IMR-90 (cell line): ENCODE data around the gene HMX1. TPM values are rescaled to one million over a fixed set of nuclear protein-coding genes. Genes with fewer than 3 reads are reported as not detected.

Experiments used
- ATAC-seq: fragments of 200-7000 bp; cut with Tn5 transposase; 2 replicates; pipeline ENCODE4 v1.9.1; 2020; ENCODE audit warnings: low read depth, mild to moderate bottlenecking, moderate library complexity
- BruUV-seq: library from RNA; stranded (reverse); fragments of 400-500 nt; replicated peaks from 2 replicates; lab custom pipeline; 2021; lab: Mats Ljungman, UMichigan
- CTCF ChIA-PET: fragments of 300-600 bp; formaldehyde crosslinking; extraction: SDS; loops from one replicate; lab custom pipeline; 2021; ENCODE audit warnings: antibody characterized with exemption; lab: Yijun Ruan, JAX
- POLR2A ChIA-PET: fragments of 300-600 bp; sonication (Branson Sonifier 250); formaldehyde crosslinking; loops from one replicate; lab custom pipeline; 2022; ENCODE audit warnings: antibody characterized with exemption; ENCODE audit not compliant: unreplicated experiment; lab: Charles Lee
- DNase-seq: peaks from one replicate; pipeline ENCODE4 v3.0.0; 2013
- H2AFZ ChIP-seq: replicated peaks from 2 replicates; pipeline ENCODE3; 2013; ENCODE audit warnings: low read length, mild to moderate bottlenecking; ENCODE audit not compliant: poor library complexity
- H2AK5ac ChIP-seq: 2 replicates; pipeline ENCODE4 v1.6.1; 2013; ENCODE audit warnings: low read depth, low read length, inconsistent platforms
- H2AK9ac ChIP-seq: replicated peaks from 2 replicates; pipeline ENCODE3; 2013; ENCODE audit warnings: mild to moderate bottlenecking, low read depth, low read length, moderate library complexity; ENCODE audit not compliant: poor library complexity
- H2BK120ac ChIP-seq: 2 replicates; pipeline ENCODE4 v1.6.1; 2013; ENCODE audit warnings: low read depth, low read length, inconsistent platforms
- H2BK15ac ChIP-seq: 3 replicates; pipeline ENCODE4 v1.6.1; 2013; ENCODE audit warnings: low read depth, low read length, inconsistent platforms
- H2BK20ac ChIP-seq: 2 replicates; pipeline ENCODE4 v1.6.1; 2013; ENCODE audit warnings: low read depth, mild to moderate bottlenecking, inconsistent platforms, low read length, moderate library complexity
- H2BK5ac ChIP-seq: 2 replicates; pipeline ENCODE4 v1.6.1; 2013; ENCODE audit warnings: mild to moderate bottlenecking, low read depth, low read length, inconsistent platforms; ENCODE audit not compliant: poor library complexity, severe bottlenecking
- H3K14ac ChIP-seq: replicated peaks from 2 replicates; pipeline ENCODE4 v1.6.1; 2013; ENCODE audit warnings: low read depth, low read length, inconsistent platforms
- H3K18ac ChIP-seq: 2 replicates; pipeline ENCODE4 v1.6.1; 2013; ENCODE audit warnings: low read depth, low read length, control low read depth
- H3K23ac ChIP-seq: 2 replicates; pipeline ENCODE4 v1.6.1; 2013; ENCODE audit warnings: low read depth, low read length, inconsistent platforms
- H3K27ac ChIP-seq: 2 replicates; pipeline ENCODE4 v1.5.1; 2013; ENCODE audit warnings: mild to moderate bottlenecking, control low read depth, low read length; ENCODE audit not compliant: insufficient read depth
- H3K27me3 ChIP-seq: 2 replicates; pipeline ENCODE4 v1.6.1; 2013; ENCODE audit warnings: low read length; ENCODE audit not compliant: control insufficient read depth, insufficient read depth
- H3K36me3 ChIP-seq: 2 replicates; pipeline ENCODE4 v1.6.1; 2013; ENCODE audit warnings: low read length, mixed read lengths; ENCODE audit not compliant: control insufficient read depth, insufficient read depth
- H3K4ac ChIP-seq: 2 replicates; pipeline ENCODE4 v1.6.1; 2013; ENCODE audit warnings: low read depth, low read length, inconsistent platforms
- H3K4me1 ChIP-seq: 2 replicates; pipeline ENCODE4 v1.6.1; 2013; ENCODE audit warnings: low read length, mixed read lengths; ENCODE audit not compliant: control insufficient read depth, insufficient read depth
- H3K4me2 ChIP-seq: 2 replicates; pipeline ENCODE4 v1.6.1; 2013; ENCODE audit warnings: low read depth, mild to moderate bottlenecking, control low read depth, low read length, moderate library complexity
- H3K4me3 ChIP-seq: 2 replicates; pipeline ENCODE4 v1.5.1; 2013; ENCODE audit warnings: low read depth, mild to moderate bottlenecking, control low read depth, low read length, moderate library complexity; ENCODE audit not compliant: insufficient read depth
- H3K56ac ChIP-seq: 2 replicates; pipeline ENCODE4 v1.6.1; 2013; ENCODE audit warnings: low read length, inconsistent platforms; ENCODE audit not compliant: insufficient read depth; ENCODE audit errors: extremely low read depth
- H3K79me1 ChIP-seq, 2 experiments: 2 replicates each; pipeline ENCODE4 v1.6.1; 2013; ENCODE audit warnings: low read length in 2 of 2, inconsistent platforms in 1 of 2, low read depth in 1 of 2
- H3K9ac ChIP-seq: 2 replicates; pipeline ENCODE4 v1.6.1; 2013; ENCODE audit warnings: low read depth, low read length, control low read depth
- H3K9me1 ChIP-seq: 2 replicates; pipeline ENCODE4 v1.6.1; 2013; ENCODE audit warnings: low read length, inconsistent platforms; ENCODE audit not compliant: insufficient read depth
- H3K9me3 ChIP-seq: 2 replicates; pipeline ENCODE4 v1.6.1; 2013; ENCODE audit warnings: low read length; ENCODE audit not compliant: control insufficient read depth, insufficient read depth
- H4K20me1 ChIP-seq: 2 replicates; pipeline ENCODE4 v1.6.1; 2013; ENCODE audit warnings: low read length, inconsistent platforms; ENCODE audit not compliant: insufficient read depth
- H4K5ac ChIP-seq: 2 replicates; pipeline ENCODE4 v1.6.1; 2013; ENCODE audit warnings: mild to moderate bottlenecking, low read depth, low read length, control low read depth
- H4K8ac ChIP-seq, 2 experiments: 2 replicates each; pipeline ENCODE4 v1.6.1; 2013; ENCODE audit warnings: low read depth in 2 of 2, low read length in 2 of 2, control low read depth in 1 of 2, inconsistent platforms in 1 of 2
- H4K91ac ChIP-seq: 2 replicates; pipeline ENCODE4 v1.6.1; 2013; ENCODE audit warnings: low read depth, low read length, inconsistent platforms; ENCODE audit not compliant: insufficient read depth
- BHLHE40 ChIP-seq: fragments of 150-350 bp; IDR thresholded peaks from 2 replicates; pipeline ENCODE4 v1.6.1; 2016; ENCODE audit warnings: mild to moderate bottlenecking, low read depth, low read length
- CEBPB ChIP-seq: IDR thresholded peaks from 2 replicates; pipeline ENCODE4 v1.6.1; 2012; ENCODE audit warnings: low read depth, low read length, improper control_type of control experiment
- CHD1 ChIP-seq: IDR thresholded peaks from 2 replicates; pipeline ENCODE4 v1.6.1; 2012; ENCODE audit warnings: low read depth, low read length, improper control_type of control experiment
- FOS ChIP-seq: fragments of 150-350 bp; IDR thresholded peaks from 2 replicates; pipeline ENCODE4 v1.6.1; 2016; ENCODE audit warnings: low read depth, low read length
- MAFK ChIP-seq: IDR thresholded peaks from 2 replicates; pipeline ENCODE4 v1.6.1; 2012; ENCODE audit warnings: low read depth, low read length, improper control_type of control experiment
- MAZ ChIP-seq: IDR thresholded peaks from 2 replicates; pipeline ENCODE4 v1.6.1; 2012; ENCODE audit warnings: low read depth, mild to moderate bottlenecking, low read length, improper control_type of control experiment, moderate library complexity, borderline replicate concordance
- MXI1 ChIP-seq: IDR thresholded peaks from 2 replicates; pipeline ENCODE4 v1.6.1; 2012; ENCODE audit warnings: low read depth, mild to moderate bottlenecking, low read length, moderate library complexity, borderline replicate concordance
- NFE2L2 ChIP-seq: fragments of 150-350 bp; IDR thresholded peaks from 2 replicates; pipeline ENCODE4 v1.6.1; 2016; ENCODE audit warnings: low read depth, mild to moderate bottlenecking, low read length
- POLR2A ChIP-seq: IDR thresholded peaks from 2 replicates; pipeline ENCODE4 v1.6.1; 2012; ENCODE audit warnings: mild to moderate bottlenecking, low read depth, low read length
- RAD21 ChIP-seq: IDR thresholded peaks from 2 replicates; pipeline ENCODE4 v1.6.1; 2012; ENCODE audit warnings: low read length, improper control_type of control experiment
- RCOR1 ChIP-seq: IDR thresholded peaks from 2 replicates; pipeline ENCODE4 v1.6.1; 2012; ENCODE audit warnings: mild to moderate bottlenecking, low read length, improper control_type of control experiment; ENCODE audit not compliant: insufficient replicate concordance
- RFX5 ChIP-seq: IDR thresholded peaks from 2 replicates; pipeline ENCODE4 v1.8.0; 2012; ENCODE audit warnings: low read depth, mild to moderate bottlenecking, low read length, moderate library complexity
- SMC3 ChIP-seq: fragments of 150-350 bp; IDR thresholded peaks from 2 replicates; pipeline ENCODE4 v1.6.1; 2016; ENCODE audit warnings: low read depth, mild to moderate bottlenecking, antibody characterized with exemption, low read length, moderate library complexity
- WGBS, 2 experiments: methylation state at CpG; one replicate each; pipeline versions ENCODE4 v1.1.5 to v1.1.7; 2013; ENCODE audit warnings: missing lambda C conversion rate in 2 of 2; ENCODE audit not compliant: insufficient read length in 1 of 2; ENCODE audit errors: extremely low coverage in 2 of 2; 5-methylcytosine and 5-hydroxymethylcytosine counted together
- dilution Hi-C: fragments of 300-500 bp; cut with HindIII; formaldehyde crosslinking; loops from one replicate; pipeline ENCODE4 v1.14.3; 2018; ENCODE audit warnings: low sequenced_read_pairs; ENCODE audit not compliant: unreplicated experiment
- in situ Hi-C: fragments of 300-500 bp; cut with MboI; formaldehyde crosslinking; loops from 3 replicates; pipeline ENCODE4 v1.14.3; 2019; ENCODE audit warnings: low sequenced_read_pairs, inconsistent platforms, mixed read lengths
- intact Hi-C: fragments of 100-400 bp; cut with micrococcal nuclease; formaldehyde crosslinking; loops from 2 replicates; pipeline ENCODE4 v1.10.0; 2022
- polyA plus RNA-seq, 3 experiments: library from polyadenylated mRNA; depleted of rRNA; stranded (reverse); fragments of >200 nt; gene quantifications; 2 replicates each; pipeline ENCODE4 v1.2.3, GENCODE V29; 2012; ENCODE audit warnings: low replicate concordance in 1 of 3
- total RNA-seq: library from RNA; depleted of rRNA; stranded (reverse); fragments of >200 nt; gene quantifications from 2 replicates; pipeline ENCODE4 v1.2.3, GENCODE V29; 2012
- TF ChIP-seq, protein P1 (sequence below): fragments of 150-350 bp; IDR thresholded peaks from 2 replicates; pipeline ENCODE4 v1.6.1; 2016; ENCODE audit warnings: low read depth, mild to moderate bottlenecking, low read length, moderate library complexity, borderline replicate concordance
- TF ChIP-seq, protein P2 (sequence below): fragments of 150-350 bp; IDR thresholded peaks from 2 replicates; pipeline ENCODE4 v1.6.1; 2017; ENCODE audit warnings: mild to moderate bottlenecking, antibody characterized with exemption, low read length, low read depth
- TF ChIP-seq, protein P3 (sequence below): conservative IDR thresholded peaks from 2 replicates; pipeline ENCODE4 v1.5.1; 2012; ENCODE audit warnings: mild to moderate bottlenecking, low read depth, low read length, improper control_type of control experiment

The HMX1 gene
- total and polyA plus RNA-seq, 2 of the 4 experiments (the other 2 are of a cell fraction) = not detected

DNA sequence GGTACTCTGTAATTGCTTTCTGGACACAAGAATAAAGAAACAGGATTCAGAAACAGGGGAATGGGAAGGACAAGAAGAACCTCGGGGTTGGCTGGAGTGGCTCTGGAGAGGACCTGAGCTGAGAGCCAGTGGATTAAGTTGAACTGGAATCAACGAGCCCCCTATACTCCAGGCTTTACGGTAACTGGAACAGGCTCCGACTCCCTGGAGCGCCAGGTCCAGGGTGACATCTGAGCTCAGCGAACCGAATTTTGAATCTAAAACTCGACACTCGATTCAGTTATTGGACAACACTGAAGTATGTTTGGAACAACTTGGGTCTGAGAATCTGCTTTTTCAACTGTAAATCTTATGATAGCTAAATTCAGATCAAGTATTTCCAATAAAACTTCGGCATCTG, 23.9 kb downstream of the HMX1 start:
- dilution Hi-C loops = no loop called here
- CTCF ChIA-PET = no interaction called here
- Histone ChIP-seq H3K9me3 (no peaks in the 10 kb centered on the region), H3K4ac (no peak overlapping the region), H2AK5ac (no peak overlapping the region), H2BK5ac (no peak overlapping the region), H3K23ac (no peak overlapping the region), H3K4me1 (no peaks in the 10 kb centered on the region), H3K56ac (no peak overlapping the region), H4K8ac (no peak overlapping the region), H3K18ac (no peak overlapping the region), H4K5ac (no peak overlapping the region), H2BK20ac (no peak overlapping the region), H3K4me2 (no peak overlapping the region), H2AK9ac (no peak overlapping the region), H2AFZ (no peak overlapping the region), H3K4me3 (no peak overlapping the region), H3K9me1 (no peaks in the 10 kb centered on the region), H3K27ac (no peak overlapping the region), H3K79me1 (no peaks in the 10 kb centered on the region), H2BK15ac (no peak overlapping the region), H2BK120ac (no peak overlapping the region), H4K20me1 (no peaks in the 10 kb centered on the region), H3K14ac (no peak overlapping the region), H3K27me3 (peaks cover 2% of the 10 kb centered on the region; the same call in 1 of the 2 replicates), H3K9ac (no peak overlapping the region), H3K36me3 (no peaks in the 10 kb centered on the region), H4K91ac (no peak overlapping the region)
- BruUV-seq = no TSS peak
- DNase-seq (no peak), ATAC-seq (no peak)
- POLR2A ChIA-PET = no interaction called here
- in situ Hi-C loops = no loop called here
- intact Hi-C loops = no loop called here
- TF ChIP-seq, protein P1, sequence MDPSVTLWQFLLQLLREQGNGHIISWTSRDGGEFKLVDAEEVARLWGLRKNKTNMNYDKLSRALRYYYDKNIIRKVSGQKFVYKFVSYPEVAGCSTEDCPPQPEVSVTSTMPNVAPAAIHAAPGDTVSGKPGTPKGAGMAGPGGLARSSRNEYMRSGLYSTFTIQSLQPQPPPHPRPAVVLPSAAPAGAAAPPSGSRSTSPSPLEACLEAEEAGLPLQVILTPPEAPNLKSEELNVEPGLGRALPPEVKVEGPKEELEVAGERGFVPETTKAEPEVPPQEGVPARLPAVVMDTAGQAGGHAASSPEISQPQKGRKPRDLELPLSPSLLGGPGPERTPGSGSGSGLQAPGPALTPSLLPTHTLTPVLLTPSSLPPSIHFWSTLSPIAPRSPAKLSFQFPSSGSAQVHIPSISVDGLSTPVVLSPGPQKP = no peak
- TF ChIP-seq MXI1 = no peak
- no peak for TF ChIP-seq NFE2L2
- TF ChIP-seq FOS = no peak
- no peak for TF ChIP-seq POLR2A
- no peak for TF ChIP-seq RAD21
- no peak for TF ChIP-seq CHD1
- TF ChIP-seq CEBPB = no peak
- TF ChIP-seq, protein P2, sequence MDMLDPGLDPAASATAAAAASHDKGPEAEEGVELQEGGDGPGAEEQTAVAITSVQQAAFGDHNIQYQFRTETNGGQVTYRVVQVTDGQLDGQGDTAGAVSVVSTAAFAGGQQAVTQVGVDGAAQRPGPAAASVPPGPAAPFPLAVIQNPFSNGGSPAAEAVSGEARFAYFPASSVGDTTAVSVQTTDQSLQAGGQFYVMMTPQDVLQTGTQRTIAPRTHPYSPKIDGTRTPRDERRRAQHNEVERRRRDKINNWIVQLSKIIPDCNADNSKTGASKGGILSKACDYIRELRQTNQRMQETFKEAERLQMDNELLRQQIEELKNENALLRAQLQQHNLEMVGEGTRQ = no peak
- TF ChIP-seq MAFK = no peak
- no peak for TF ChIP-seq BHLHE40
- no peak for TF ChIP-seq RCOR1
- no peak for TF ChIP-seq SMC3
- TF ChIP-seq, protein P3, sequence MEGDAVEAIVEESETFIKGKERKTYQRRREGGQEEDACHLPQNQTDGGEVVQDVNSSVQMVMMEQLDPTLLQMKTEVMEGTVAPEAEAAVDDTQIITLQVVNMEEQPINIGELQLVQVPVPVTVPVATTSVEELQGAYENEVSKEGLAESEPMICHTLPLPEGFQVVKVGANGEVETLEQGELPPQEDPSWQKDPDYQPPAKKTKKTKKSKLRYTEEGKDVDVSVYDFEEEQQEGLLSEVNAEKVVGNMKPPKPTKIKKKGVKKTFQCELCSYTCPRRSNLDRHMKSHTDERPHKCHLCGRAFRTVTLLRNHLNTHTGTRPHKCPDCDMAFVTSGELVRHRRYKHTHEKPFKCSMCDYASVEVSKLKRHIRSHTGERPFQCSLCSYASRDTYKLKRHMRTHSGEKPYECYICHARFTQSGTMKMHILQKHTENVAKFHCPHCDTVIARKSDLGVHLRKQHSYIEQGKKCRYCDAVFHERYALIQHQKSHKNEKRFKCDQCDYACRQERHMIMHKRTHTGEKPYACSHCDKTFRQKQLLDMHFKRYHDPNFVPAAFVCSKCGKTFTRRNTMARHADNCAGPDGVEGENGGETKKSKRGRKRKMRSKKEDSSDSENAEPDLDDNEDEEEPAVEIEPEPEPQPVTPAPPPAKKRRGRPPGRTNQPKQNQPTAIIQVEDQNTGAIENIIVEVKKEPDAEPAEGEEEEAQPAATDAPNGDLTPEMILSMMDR = no peak
- no peak for TF ChIP-seq MAZ
- TF ChIP-seq RFX5 = no peak
- no CpG with 5 or more reads among the region's 10 CpGs for WGBS, 2 experiments
